BLaER1 treated with 17β-estradiol and CSF1 and Interleukin-3, amounts not matched to agents 10 nM and 100 nM (cell line): ENCODE data around the gene PLG.
"Not testable (repeated sequence)": the region's sequence is repeated elsewhere in the genome, so short reads cannot be mapped to it uniquely, and the experiment has no call there.

ENCODE experiments used
- H3K27ac ChIP-seq, 11 experiments: shearing (Covaris generic); formaldehyde crosslinking; 2 replicates each; pipeline ENCODE4 v1.8.1; 2022
- H3K27me3 ChIP-seq, 11 experiments: shearing (Covaris generic); formaldehyde crosslinking; 2 replicates each; pipeline ENCODE4 v1.8.1; 2022
- H3K36me3 ChIP-seq, 11 experiments: shearing (Covaris generic); formaldehyde crosslinking; 2 replicates each; pipeline ENCODE4 v1.8.1; 2022
- H3K4me1 ChIP-seq, 10 experiments: shearing (Covaris generic); formaldehyde crosslinking; 2 replicates each; pipeline ENCODE4 v1.8.1; 2022
- H3K4me2 ChIP-seq, 11 experiments: shearing (Covaris generic); formaldehyde crosslinking; 2 replicates each; pipeline ENCODE4 v1.8.1; 2022
- H3K4me3 ChIP-seq, 10 experiments: shearing (Covaris generic); formaldehyde crosslinking; 2 replicates each; pipeline ENCODE4 v1.8.1; 2022
- H3K9ac ChIP-seq, 11 experiments: shearing (Covaris generic); formaldehyde crosslinking; 2 replicates each; pipeline ENCODE4 v1.8.1; 2022
- H3K9me3 ChIP-seq, 11 experiments: shearing (Covaris generic); formaldehyde crosslinking; replicated peaks in 1 of 11; 2 replicates each; pipeline ENCODE4 v1.8.1; 2022
- H4K20me1 ChIP-seq, 11 experiments: shearing (Covaris generic); formaldehyde crosslinking; 2 replicates each; pipeline ENCODE4 v1.8.1; 2022
- Cebpa-rat ChIP-seq, 11 experiments: shearing (Covaris generic); IDR thresholded peaks; 2 replicates each; pipeline ENCODE4 v1.8.1; 2022

Gene PLG

DNA sequence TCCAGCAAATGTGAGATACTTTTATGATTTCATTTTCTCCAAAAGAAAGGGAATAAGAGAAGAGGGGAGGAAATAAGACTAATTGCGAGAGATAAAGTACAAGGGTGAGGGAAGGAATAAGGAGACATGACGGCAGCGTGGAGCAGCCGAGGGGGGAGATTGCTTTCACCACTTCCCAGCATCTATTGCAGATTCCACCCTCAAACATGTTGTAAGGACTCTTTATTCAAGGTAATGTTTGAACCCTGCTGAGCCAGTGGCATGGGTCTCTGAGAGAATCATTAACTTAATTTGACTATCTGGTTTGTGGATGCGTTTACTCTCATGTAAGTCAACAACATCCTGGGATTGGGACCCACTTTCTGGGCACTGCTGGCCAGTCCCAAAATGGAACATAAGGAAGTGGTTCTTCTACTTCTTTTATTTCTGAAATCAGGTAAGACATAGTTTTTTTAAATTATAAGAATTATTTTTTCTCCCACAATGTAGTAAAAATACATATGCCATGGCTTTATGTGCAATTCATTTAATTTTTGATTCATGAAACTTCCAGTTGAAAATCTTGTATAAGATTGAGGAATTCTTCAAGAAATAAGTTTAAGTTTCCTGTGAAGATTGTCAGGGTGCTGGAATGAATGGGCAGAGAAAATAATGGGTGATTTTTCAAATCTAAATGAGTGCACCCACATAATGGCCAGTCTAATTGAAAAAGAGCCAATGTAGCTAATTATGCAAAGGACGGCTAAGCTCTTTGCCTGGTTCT, at the start of gene PLG:
Gene PLG, plus strand, starts transcription at position 327 of the 763 bp plus-strand sequence. Its CDS starts 61 bp downstream, at position 388.
- H3K9me3 ChIP-seq, H3K4me3 ChIP-seq, H3K27me3 ChIP-seq, H3K36me3 ChIP-seq, H3K4me1 ChIP-seq, H3K4me2 ChIP-seq, H3K27ac ChIP-seq, H3K9ac ChIP-seq, H4K20me1 ChIP-seq: not testable (repeated sequence)

DNA sequence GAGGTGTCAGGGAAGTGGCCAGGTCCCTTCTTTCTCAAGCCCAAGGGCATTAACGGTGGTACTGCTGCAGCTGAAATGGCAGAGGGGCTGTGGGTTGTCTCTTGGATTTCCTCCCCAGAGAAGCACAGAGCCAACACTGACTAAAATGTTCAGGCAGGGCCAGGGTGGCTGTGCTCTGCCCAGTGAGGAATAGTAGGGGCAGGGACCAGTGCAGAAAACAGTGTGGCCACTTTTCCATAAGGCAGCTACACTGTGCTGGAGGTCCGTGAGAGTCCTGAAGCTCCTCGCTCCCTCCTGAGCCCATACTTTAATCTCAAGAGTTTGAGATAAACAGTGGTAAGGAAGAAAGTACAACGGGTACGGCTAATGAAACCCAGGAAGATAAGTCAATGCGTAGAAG, 42.5 kb upstream of the PLG start:
- Histone ChIP-seq H3K9ac (no peak overlapping the region), H3K9me3 (peaks cover 25 to 37% (median 32%) of the 10 kb centered on the region in 11 experiments), H3K27me3 (no peaks in the 10 kb centered on the region), H4K20me1 (no peaks in the 10 kb centered on the region), H3K36me3 (no peaks in the 10 kb centered on the region), H3K4me2 (no peak overlapping the region), H3K4me1 (no peaks in the 10 kb centered on the region), H3K4me3 (no peak overlapping the region), H3K27ac (no peak overlapping the region)
- TF ChIP-seq Cebpa-rat (IDR thresholded peaks at IDR 0.05): no peak

DNA sequence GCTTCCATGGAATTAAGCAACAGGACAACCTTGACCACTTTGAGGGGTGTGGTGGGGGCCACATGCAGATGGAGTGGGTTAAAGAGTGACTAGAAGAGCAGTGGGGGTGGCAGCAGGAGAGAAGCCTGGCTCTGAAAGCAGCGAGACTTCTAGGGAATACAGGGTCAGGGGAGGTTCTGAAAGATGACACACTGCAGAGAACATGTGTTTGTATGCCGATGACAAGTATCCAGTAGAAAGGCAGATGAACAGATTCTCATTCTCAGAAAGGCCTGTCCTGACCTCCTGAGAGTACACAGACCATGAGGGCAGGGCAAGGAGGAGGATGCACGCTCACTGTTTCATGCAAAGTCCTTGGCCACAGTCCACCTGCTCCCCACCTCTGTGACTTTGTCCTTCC, 40.8 kb upstream of the PLG start:
- TF ChIP-seq Cebpa-rat (IDR thresholded peaks at IDR 0.05): no peak
- H3K4me1 ChIP-seq: no peaks in the 10 kb centered on the region

DNA sequence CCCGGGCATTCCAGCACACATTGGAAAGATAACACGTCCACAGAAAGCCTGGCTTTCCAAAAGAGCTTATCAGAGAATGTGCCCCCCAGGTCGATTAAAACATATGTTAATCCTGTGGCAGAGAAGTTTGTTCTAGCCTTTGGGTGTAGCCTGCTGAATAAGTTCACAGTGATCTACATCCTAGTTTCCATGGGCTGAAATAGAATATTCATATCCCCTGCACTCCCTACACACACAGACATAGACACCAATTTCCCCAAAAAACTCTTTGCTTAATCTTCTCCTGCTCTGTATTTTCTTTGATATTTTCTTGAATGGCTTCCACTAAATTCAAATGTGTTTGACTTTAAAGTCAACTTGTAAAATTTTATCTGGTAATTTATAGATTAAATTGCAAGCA, 39.6 kb upstream of the PLG start:
- H3K4me1 ChIP-seq: no peaks in the 10 kb centered on the region
- H3K9ac ChIP-seq: no peak overlapping the region
- no peak overlapping the region for H3K27ac ChIP-seq
- no peaks in the 10 kb centered on the region for H4K20me1 ChIP-seq
- H3K4me2 ChIP-seq: no peak overlapping the region
- no peak for TF ChIP-seq Cebpa-rat (IDR thresholded peaks at IDR 0.05)
- H3K4me3 ChIP-seq: no peak overlapping the region
- H3K27me3 ChIP-seq: no peaks in the 10 kb centered on the region
- H3K9me3 ChIP-seq: peaks cover 6 to 22% (median 15%) of the 10 kb centered on the region in 11 experiments
- no peaks in the 10 kb centered on the region for H3K36me3 ChIP-seq

More for the DNA sequence above, 40.8 kb upstream of the PLG start:
- H3K27ac ChIP-seq: no peak overlapping the region
- H3K4me2 ChIP-seq: no peak overlapping the region
- no peak overlapping the region for H3K4me3 ChIP-seq
- no peaks in the 10 kb centered on the region for H3K36me3 ChIP-seq
- peaks cover 18 to 34% (median 27%) of the 10 kb centered on the region in 11 experiments for H3K9me3 ChIP-seq
- H3K9ac ChIP-seq: no peak overlapping the region
- no peaks in the 10 kb centered on the region for H3K27me3 ChIP-seq
- no peaks in the 10 kb centered on the region for H4K20me1 ChIP-seq

DNA sequence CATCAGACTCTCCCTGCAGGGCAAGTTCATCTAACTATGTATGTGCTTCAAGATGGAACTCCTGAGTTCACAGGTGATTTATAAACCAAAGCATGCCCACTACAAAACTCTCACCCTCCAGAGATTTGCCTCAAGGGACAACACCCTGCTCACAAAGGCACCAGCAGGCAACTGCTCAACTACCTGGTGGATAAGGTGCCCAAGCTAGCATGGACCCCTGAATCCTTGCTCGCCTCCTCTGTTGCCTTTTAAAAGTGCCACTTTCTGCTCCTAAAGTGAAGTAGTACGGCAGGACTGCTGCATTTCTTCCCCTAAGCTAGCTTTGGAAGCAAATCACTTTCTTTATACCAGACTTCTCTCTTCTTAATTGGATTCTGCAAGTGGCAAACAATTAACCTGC, 39.2 kb upstream of the PLG start:
- no peak overlapping the region for H3K27ac ChIP-seq

DNA sequence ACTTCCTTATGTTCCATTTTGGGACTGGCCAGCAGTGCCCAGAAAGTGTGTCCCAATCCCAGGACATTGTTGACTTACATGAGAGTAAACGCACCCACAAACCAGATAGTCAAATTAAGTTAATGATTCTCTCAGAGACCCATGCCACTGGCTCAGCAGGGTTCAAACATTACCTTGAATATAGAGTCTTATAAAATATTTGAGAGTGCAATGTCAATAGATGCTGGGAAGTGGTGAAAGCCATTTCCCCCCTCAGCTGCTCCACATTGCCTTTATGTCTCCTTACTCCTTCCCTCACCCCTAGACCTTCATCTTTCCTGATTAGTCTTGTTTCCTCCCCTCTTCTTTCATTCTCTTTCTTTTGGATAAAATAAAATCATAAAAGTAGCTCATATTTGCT, 37.8 kb upstream of the PLG start, which contains the start of gene LPA:
Gene LPA, minus strand, starts transcription at position 78 of the 400 bp plus-strand sequence. Its CDS starts 61 bp downstream, at position 17.
- not testable (repeated sequence) for H4K20me1 ChIP-seq, H3K4me3 ChIP-seq, H3K4me1 ChIP-seq, H3K27ac ChIP-seq, H3K36me3 ChIP-seq, H3K9me3 ChIP-seq, H3K9ac ChIP-seq, H3K4me2 ChIP-seq, H3K27me3 ChIP-seq

More for the DNA sequence above, 39.2 kb upstream of the PLG start:
- no peaks in the 10 kb centered on the region for H3K4me1 ChIP-seq
- no peak overlapping the region for H3K4me3 ChIP-seq
- H3K4me2 ChIP-seq: no peak overlapping the region
- no peak overlapping the region for H3K9ac ChIP-seq
- TF ChIP-seq Cebpa-rat (IDR thresholded peaks at IDR 0.05): no peak
- H3K36me3 ChIP-seq: no peaks in the 10 kb centered on the region
- H3K27me3 ChIP-seq: no peaks in the 10 kb centered on the region
- no peaks in the 10 kb centered on the region for H4K20me1 ChIP-seq
- H3K9me3 ChIP-seq: peaks cover 2 to 17% (median 10%) of the 10 kb centered on the region in 11 experiments; a peak in 21 of 22 replicates

DNA sequence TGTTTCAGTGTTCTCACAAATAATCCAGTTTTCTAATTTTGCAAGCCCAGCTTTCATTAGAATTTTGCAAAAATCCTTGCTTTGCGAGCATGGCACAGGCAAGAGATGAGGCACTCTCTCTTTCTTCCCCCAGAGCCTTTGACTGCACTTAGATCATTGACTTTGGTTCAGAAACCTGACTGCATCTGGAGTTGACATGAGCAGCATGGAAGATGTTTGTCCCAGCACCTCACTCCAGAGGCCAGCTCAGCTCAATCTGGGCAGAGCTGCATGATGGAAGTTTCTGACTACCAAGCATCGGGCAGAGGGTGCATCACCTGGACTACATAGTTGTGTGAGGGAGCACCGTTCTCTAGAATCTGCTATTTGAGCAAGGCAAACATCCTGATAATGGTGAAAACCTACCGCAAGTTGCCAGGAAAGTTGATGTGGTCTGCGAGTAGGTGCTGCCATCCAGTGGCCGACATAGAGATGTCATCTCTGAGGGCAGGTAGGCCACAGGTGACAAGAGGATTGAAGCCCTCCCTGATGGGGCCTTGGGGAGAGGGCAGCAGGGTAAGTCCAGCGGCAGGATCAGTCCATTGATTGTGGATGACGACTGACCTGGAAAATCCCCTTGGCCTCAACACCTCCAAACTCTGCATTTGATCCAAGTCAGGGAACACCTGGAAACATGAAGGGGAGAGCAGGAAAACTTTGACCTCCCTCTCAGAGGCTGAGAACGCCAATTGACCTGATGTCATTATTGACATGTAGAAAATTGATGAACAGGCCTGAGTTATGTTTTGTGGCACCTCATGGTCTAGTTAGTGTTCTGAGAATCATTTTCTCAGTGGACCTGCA, 34.2 kb upstream of the PLG start:
- Histone ChIP-seq H3K27me3 (no peaks in the 10 kb centered on the region), H4K20me1 (no peaks in the 10 kb centered on the region), H3K36me3 (no peaks in the 10 kb centered on the region), H3K27ac (no peak overlapping the region), H3K9ac (no peak overlapping the region), H3K4me2 (no peak overlapping the region), H3K4me3 (no peak overlapping the region), H3K4me1 (no peaks in the 10 kb centered on the region), H3K9me3 (peaks cover 0 to 13% (median 7%) of the 10 kb centered on the region in 11 experiments; a peak in 10 of 22 replicates)
- TF ChIP-seq Cebpa-rat (IDR thresholded peaks at IDR 0.05): no peak

DNA sequence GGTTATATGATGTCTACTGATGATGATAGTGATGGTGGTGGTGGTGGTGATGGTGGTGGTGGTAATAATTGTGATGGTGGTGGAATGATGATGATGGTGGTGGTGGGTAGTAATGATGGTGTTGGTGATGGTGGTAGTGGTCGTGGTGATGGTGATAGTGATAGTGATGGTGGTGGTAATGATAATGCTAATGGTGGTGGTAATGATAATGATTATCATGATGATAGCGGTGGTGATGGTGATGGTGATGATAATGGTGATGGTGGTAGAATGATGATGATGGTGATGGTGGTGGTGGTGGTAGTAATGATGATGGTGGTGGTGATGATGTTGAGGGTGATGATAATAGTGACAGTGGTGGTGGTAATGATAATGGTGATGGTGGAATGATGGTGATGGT, 33.5 kb upstream of the PLG start:
- Histone ChIP-seq H3K4me1 (no peaks in the 10 kb centered on the region), H3K4me2 (no peak overlapping the region), H3K4me3 (no peak overlapping the region), H4K20me1 (no peaks in the 10 kb centered on the region), H3K36me3 (no peaks in the 10 kb centered on the region), H3K9me3 (peaks cover 0 to 19% (median 8%) of the 10 kb centered on the region in 11 experiments; a peak in 12 of 22 replicates), H3K27ac (no peak overlapping the region), H3K9ac (no peak overlapping the region), H3K27me3 (no peaks in the 10 kb centered on the region)
- no peak for TF ChIP-seq Cebpa-rat (IDR thresholded peaks at IDR 0.05)

DNA sequence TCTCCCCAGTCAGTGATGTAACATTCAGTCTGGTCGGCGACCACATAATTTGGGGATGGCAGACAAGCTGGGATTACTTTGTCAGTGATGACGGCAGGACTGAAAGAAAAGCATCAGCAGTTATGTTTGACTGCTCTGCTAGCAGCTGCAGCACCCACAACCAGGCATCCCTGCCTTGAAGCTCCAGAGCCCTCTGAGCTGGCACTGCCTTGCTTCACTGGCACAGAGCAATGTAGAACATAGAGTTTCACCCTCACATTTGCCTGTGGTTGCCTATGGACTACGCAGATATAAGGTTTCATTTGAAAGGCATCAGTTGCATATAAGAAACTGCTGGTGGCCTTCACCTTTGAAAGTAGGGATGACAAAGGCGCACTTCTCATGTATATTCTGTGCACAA, 25.6 kb upstream of the PLG start:
- not testable (repeated sequence) for H3K9ac ChIP-seq, H3K27ac ChIP-seq, H3K36me3 ChIP-seq, H4K20me1 ChIP-seq, H3K27me3 ChIP-seq, H3K4me3 ChIP-seq, H3K4me2 ChIP-seq
- Histone ChIP-seq H3K4me1 (peaks cover 0 to 11% (median 0%) of the 10 kb centered on the region in 10 experiments; a peak in 1 of 20 replicates), H3K9me3 (peaks cover 6 to 22% (median 9%) of the 10 kb centered on the region in 11 experiments; a peak in 17 of 22 replicates)
